Activated CD8-positive, alpha-beta T cell treated with anti-CD3 and anti-CD28 coated beads for 36 hours (primary cell): ENCODE measurements around the gene DGKI. TPM values are rescaled to one million over a fixed set of nuclear protein-coding genes. Genes with fewer than 3 reads are reported as not detected.

Source experiments
- ATAC-seq: fragments of 200-7000 bp; cut with Tn5 transposase; one replicate; pipeline ENCODE4 v1.10.0; 2021; ENCODE audit warnings: mild to moderate bottlenecking, moderate library complexity
- CTCF ChIA-PET: fragments of 350-600 bp; sonication (Branson Sonifier 250); formaldehyde crosslinking; loops from one replicate; lab custom pipeline; 2021; ENCODE audit warnings: antibody characterized with exemption; lab: Charles Lee
- POLR2A ChIA-PET: fragments of 350-600 bp; sonication (Branson Sonifier 250); formaldehyde crosslinking; loops from one replicate; lab custom pipeline; 2021; ENCODE audit warnings: antibody characterized with exemption; lab: Charles Lee
- DNase-seq: peaks from one replicate; pipeline ENCODE4 v3.0.0-alpha.2; 2020
- H3K27ac Mint-ChIP-seq: one replicate; pipeline ENCODE4 v1.8.0; 2021; ENCODE audit warnings: mild to moderate bottlenecking, mixed read lengths
- H3K27me3 Mint-ChIP-seq: one replicate; pipeline ENCODE4 v1.8.0; 2021; ENCODE audit warnings: mixed read lengths
- H3K36me3 Mint-ChIP-seq: one replicate; pipeline ENCODE4 v1.8.0; 2021; ENCODE audit warnings: low read depth, mixed read lengths
- H3K4me1 Mint-ChIP-seq: one replicate; pipeline ENCODE4 v1.8.0; 2021; ENCODE audit warnings: low read depth, mixed read lengths
- H3K4me3 Mint-ChIP-seq: one replicate; pipeline ENCODE4 v1.8.0; 2021; ENCODE audit warnings: mild to moderate bottlenecking, moderate library complexity, mixed read lengths
- H3K9me3 Mint-ChIP-seq: one replicate; pipeline ENCODE4 v1.8.0; 2021; ENCODE audit warnings: mixed read lengths
- intact Hi-C: fragments of 100-400 bp; cut with micrococcal nuclease; formaldehyde crosslinking; loops from one replicate; pipeline ENCODE4 v1.10.0; 2022
- total RNA-seq, 2 experiments: library from RNA; stranded (reverse); gene quantifications; one replicate each; pipeline ENCODE4 v1.2.3, GENCODE V29; 2021
- TF ChIP-seq, protein P1 (sequence below): fragments of 200-600 bp; IDR thresholded peaks from one replicate; pipeline ENCODE4 v1.8.0; 2022; ENCODE audit warnings: antibody characterized with exemption, mild to moderate bottlenecking

Gene DGKI
- total RNA-seq, 2 experiments from 2014 or later, result 0.38 to 0.65 TPM

DNA sequence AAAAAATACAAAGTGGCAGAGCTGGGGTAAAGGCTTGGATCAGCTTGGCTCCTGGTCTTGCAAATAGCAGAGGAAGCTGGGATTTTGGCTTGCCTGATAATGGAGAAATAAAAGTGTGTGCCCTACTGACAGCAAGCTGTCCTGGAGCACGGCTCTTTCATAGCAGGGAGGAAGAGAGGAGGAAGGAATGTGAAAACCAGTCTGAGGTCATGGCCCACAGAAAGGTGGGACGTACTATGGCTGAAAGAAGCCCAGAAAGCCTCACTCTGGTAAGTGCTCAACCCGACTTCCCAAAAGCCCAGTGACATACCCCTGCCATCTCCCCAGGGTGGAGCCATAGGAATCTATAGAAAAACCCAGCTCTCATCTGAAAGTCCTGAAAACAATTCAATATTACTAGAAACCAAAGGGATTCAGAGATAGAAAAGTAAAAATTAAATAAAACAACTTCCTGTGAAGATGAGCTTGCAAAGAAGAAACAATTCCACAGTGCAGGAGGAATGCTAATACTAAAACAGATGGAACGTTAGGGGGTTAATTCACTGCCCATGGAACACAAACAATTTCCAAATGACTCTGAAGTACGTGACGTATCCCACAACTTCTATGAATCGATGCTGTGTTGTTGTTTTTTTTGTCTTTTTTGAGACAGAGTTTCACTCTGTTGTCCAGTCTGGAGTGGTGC is 256.6 kb downstream of the DGKI start:
- DNase-seq (no peak), ATAC-seq (no peak)
- Mint-ChIP-seq H3K4me3 (no peak overlapping the region), H3K36me3 (no peaks in the 10 kb centered on the region), H3K27me3 (peaks cover 2% of the 10 kb centered on the region), H3K9me3 (no peaks in the 10 kb centered on the region), H3K27ac (no peak overlapping the region), H3K4me1 (no peaks in the 10 kb centered on the region)
- intact Hi-C loops, result no loop called here
- POLR2A ChIA-PET, result no interaction called here
- CTCF ChIA-PET, result no interaction called here
- TF ChIP-seq, protein P1, sequence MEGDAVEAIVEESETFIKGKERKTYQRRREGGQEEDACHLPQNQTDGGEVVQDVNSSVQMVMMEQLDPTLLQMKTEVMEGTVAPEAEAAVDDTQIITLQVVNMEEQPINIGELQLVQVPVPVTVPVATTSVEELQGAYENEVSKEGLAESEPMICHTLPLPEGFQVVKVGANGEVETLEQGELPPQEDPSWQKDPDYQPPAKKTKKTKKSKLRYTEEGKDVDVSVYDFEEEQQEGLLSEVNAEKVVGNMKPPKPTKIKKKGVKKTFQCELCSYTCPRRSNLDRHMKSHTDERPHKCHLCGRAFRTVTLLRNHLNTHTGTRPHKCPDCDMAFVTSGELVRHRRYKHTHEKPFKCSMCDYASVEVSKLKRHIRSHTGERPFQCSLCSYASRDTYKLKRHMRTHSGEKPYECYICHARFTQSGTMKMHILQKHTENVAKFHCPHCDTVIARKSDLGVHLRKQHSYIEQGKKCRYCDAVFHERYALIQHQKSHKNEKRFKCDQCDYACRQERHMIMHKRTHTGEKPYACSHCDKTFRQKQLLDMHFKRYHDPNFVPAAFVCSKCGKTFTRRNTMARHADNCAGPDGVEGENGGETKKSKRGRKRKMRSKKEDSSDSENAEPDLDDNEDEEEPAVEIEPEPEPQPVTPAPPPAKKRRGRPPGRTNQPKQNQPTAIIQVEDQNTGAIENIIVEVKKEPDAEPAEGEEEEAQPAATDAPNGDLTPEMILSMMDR, result no peak

GRCh38 chr7:137587326-137587725 is 259.4 kb downstream of the DGKI start:
- H3K4me1 Mint-ChIP-seq, result no peaks in the 10 kb centered on the region
- ATAC-seq, result no peak
- CTCF ChIA-PET, result no interaction called here
- POLR2A ChIA-PET, result no interaction called here
- intact Hi-C loops, result no loop called here
- H3K27me3 Mint-ChIP-seq, result peaks cover 2% of the 10 kb centered on the region
- no peak for DNase-seq
- H3K27ac Mint-ChIP-seq, result no peak overlapping the region
- H3K36me3 Mint-ChIP-seq, result no peaks in the 10 kb centered on the region
- TF ChIP-seq, protein P1, result no peak
- H3K4me3 Mint-ChIP-seq, result no peak overlapping the region
- no peaks in the 10 kb centered on the region for H3K9me3 Mint-ChIP-seq

- ChIA-PET POLR2A (no interaction called here), CTCF (no interaction called here)
- Mint-ChIP-seq H3K27ac (no peak overlapping the region), H3K27me3 (peaks cover 2% of the 10 kb centered on the region), H3K36me3 (no peaks in the 10 kb centered on the region), H3K9me3 (no peaks in the 10 kb centered on the region), H3K4me1 (no peaks in the 10 kb centered on the region), H3K4me3 (no peak overlapping the region)
- no peak for DNase-seq
- intact Hi-C loops, result no loop called here
- ATAC-seq, result no peak
- TF ChIP-seq, protein P1, result no peak
Measured at GRCh38 chr7:137585591-137585990, 261.2 kb downstream of the DGKI start.

DNA sequence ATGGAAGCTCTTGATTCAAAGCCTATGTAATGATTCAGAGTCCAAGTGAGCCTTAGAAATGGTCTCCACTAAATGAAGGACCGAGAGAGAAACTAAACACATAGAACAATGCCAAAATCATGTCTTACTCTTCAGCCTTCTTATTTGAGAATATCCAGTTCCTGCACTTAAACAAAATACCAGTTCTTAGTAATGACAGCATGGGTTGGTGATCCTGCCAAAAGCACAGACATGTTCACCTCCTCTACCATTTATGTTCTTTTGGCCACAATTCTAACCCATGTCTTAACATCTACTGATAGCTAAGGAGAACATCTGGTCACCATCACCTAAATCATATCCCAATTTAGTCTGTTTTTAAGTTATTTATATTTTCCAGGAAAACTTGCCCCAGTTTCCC is 263.6 kb downstream of the DGKI start:
- ATAC-seq, result no peak
- POLR2A ChIA-PET, result no interaction called here
- CTCF ChIA-PET, result no interaction called here
- no peaks in the 10 kb centered on the region for H3K4me1 Mint-ChIP-seq
- TF ChIP-seq, protein P1, result no peak
- H3K36me3 Mint-ChIP-seq, result no peaks in the 10 kb centered on the region
- H3K4me3 Mint-ChIP-seq, result no peak overlapping the region
- no peak overlapping the region for H3K27ac Mint-ChIP-seq
- H3K27me3 Mint-ChIP-seq, result peaks cover 4% of the 10 kb centered on the region
- intact Hi-C loops, result no loop called here
- H3K9me3 Mint-ChIP-seq, result no peaks in the 10 kb centered on the region
- DNase-seq, result no peak

GRCh38 chr7:137579913-137580640 is 266.7 kb downstream of the DGKI start:
- TF ChIP-seq, protein P1, result no peak
- no peak overlapping the region for H3K4me3 Mint-ChIP-seq
- DNase-seq (no peak), ATAC-seq (no peak)
- H3K27me3 Mint-ChIP-seq, result peaks cover 4% of the 10 kb centered on the region
- ChIA-PET POLR2A (no interaction called here), CTCF (no interaction called here)
- no peaks in the 10 kb centered on the region for H3K9me3 Mint-ChIP-seq
- intact Hi-C loops, result no loop called here
- H3K4me1 Mint-ChIP-seq, result no peaks in the 10 kb centered on the region
- H3K27ac Mint-ChIP-seq, result no peak overlapping the region
- no peaks in the 10 kb centered on the region for H3K36me3 Mint-ChIP-seq
